ENCODE measurements around the gene EFHC1. TPM values are rescaled to one million over a fixed set of nuclear protein-coding genes. Genes with fewer than 3 reads are reported as not detected.

Gene EFHC1
- total RNA-seq, 2 donors from 2014 or later = 4.0 to 5.5 TPM

DNA sequence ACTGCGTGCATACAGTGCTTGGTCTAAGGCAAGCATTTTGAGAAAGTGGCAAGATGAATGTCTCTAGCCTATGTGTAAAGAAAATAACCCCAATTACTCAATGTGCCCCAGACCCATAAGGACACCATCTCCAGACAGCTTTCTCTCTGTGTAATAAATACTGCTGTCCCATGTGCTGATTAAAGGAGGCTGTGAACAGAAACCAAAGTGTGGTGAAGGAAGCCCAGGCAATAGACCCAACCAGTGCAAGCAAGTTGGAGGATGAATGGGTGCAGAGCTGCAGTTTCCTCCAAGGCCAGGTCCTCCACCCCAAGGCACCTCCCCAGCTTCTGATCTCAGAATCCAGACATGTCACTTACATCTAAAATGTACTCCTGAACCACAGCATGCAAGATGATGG is 96.1 kb downstream of the EFHC1 start:
- H3K36me3 Mint-ChIP-seq = peaks cover 18% of the 10 kb centered on the region
- no peaks in the 10 kb centered on the region for H3K9me3 Mint-ChIP-seq
- peak overlapping the region; percentile 58 for H3K4me3 Mint-ChIP-seq
- H3K27ac Mint-ChIP-seq = peak overlapping the region in 1 of 2 donors; percentile 60
- DNase-seq (ENCODE audit: low spot score) (no peak), ATAC-seq (peak; percentile 56 to 72)
- H3K27me3 Mint-ChIP-seq = no peaks in the 10 kb centered on the region
- H3K4me1 Mint-ChIP-seq (ENCODE audit: low read depth in 2 of 2) = peaks cover 40 to 46% of the 10 kb centered on the region in 2 donors

DNA sequence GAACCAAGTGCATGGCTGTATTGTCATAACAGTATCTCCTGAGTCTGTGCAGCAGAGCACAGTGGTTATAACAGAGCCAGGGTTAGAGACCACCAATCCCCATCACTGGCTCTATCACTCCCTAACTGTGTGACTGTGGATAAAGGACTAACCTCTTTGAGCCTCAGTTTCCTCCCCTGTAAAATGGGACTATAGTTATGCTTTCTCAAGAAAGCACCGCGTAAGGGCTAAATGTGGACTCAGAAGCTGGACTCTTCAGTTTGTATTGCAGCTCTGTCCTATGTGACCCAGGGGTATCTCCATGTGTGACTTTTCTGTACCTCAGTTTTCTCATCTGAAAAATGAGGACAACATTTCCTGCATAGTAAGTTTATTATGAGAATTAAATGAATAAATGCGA is 96.8 kb downstream of the EFHC1 start:
- DNase-seq (ENCODE audit: low spot score) (no peak), ATAC-seq (no peak)
- H3K4me3 Mint-ChIP-seq = no peak overlapping the region
- H3K36me3 Mint-ChIP-seq = peaks cover 18% of the 10 kb centered on the region
- H3K9me3 Mint-ChIP-seq = no peaks in the 10 kb centered on the region
- H3K4me1 Mint-ChIP-seq (ENCODE audit: low read depth in 2 of 2) = peaks cover 40 to 46% of the 10 kb centered on the region in 2 donors
- H3K27me3 Mint-ChIP-seq = no peaks in the 10 kb centered on the region
- H3K27ac Mint-ChIP-seq = no peak overlapping the region

DNA sequence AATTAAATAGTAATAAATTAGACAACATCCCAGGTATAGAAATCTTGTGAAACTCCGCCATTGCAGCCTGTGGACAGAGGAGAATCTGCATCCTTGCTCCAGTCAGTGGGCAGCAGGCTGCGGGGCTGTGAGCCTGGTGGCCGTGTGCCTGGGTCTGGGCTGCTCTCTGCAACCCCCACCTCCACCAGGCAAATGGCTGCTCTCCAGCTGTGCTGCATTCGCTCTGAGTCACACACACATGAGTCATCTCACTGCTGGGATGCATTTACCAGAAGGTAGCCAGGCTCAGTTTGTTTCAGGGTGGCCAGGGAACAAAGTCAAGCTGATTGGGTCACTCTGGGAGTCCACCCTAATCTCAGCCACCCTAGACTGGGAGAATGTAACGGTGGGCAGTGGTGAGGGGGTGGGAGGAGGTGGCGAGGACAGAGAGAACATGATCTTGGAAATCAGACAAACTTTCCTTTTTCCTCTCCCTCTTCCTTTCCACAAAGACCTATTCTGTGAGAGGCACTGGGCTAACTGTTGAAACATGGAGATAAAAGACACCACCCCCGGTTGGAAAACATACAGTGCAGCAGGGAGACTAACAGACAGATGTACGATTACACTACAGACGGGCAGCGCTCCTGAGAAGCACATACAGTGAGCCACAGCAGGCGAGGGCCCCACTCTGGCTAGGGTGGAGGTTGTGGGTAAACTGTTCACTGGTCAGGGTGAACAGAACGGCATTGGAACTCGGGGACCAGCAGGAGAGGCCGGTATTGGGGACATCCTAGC is 97.5 kb downstream of the EFHC1 start:
- H3K27ac Mint-ChIP-seq = peak overlapping the region; percentile 30 to 52
- no peaks in the 10 kb centered on the region for H3K27me3 Mint-ChIP-seq
- peak; percentile 74 to 82 for ATAC-seq
- no peaks in the 10 kb centered on the region for H3K9me3 Mint-ChIP-seq
- peaks cover 40 to 49% of the 10 kb centered on the region in 2 donors for H3K4me1 Mint-ChIP-seq (ENCODE audit: low read depth in 2 of 2)
- H3K36me3 Mint-ChIP-seq = peaks cover 18% of the 10 kb centered on the region
- no peak for DNase-seq (ENCODE audit: low spot score)
- peak overlapping the region; percentile 19 for H3K4me3 Mint-ChIP-seq

DNA sequence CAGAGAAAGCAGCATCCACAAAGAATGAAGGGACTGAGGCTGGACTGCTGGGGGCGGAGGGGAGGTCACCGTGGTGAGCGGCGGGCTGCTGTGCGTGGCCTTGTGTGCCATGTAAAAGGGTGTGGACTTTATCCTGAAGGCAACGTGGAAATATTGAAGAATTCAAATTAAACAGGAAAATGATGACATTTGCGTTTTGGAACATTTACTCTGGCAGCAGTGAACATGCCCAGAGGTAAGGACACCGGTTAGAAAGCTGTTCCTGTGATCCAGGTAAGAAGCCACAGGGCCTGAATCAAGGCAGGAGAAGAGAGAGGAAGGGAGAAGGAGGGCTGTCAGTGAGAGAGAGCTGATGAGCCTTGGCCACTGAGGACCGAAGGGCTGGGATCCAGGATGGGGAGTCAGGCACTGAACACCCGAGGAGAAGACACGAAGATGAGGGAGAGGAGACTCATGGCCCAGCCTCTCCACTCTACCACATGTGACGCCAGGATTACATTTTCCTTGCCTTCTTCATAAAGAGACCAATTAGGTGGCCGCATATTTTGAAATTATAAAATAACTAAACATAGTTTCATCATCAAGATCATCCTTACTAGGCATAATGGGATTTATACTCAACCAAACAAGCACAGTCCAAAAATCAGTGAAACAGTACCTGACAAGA is 98.3 kb downstream of the EFHC1 start:
- H3K4me1 Mint-ChIP-seq (ENCODE audit: low read depth in 2 of 2) = peaks cover 43 to 53% of the 10 kb centered on the region in 2 donors
- H3K4me3 Mint-ChIP-seq = no peak overlapping the region
- H3K36me3 Mint-ChIP-seq = peaks cover 18% of the 10 kb centered on the region
- H3K27ac Mint-ChIP-seq = peak overlapping the region; percentile 30 to 52
- no peak for ATAC-seq
- H3K27me3 Mint-ChIP-seq = no peaks in the 10 kb centered on the region
- H3K9me3 Mint-ChIP-seq = no peaks in the 10 kb centered on the region
- DNase-seq (ENCODE audit: low spot score) = no peak

DNA sequence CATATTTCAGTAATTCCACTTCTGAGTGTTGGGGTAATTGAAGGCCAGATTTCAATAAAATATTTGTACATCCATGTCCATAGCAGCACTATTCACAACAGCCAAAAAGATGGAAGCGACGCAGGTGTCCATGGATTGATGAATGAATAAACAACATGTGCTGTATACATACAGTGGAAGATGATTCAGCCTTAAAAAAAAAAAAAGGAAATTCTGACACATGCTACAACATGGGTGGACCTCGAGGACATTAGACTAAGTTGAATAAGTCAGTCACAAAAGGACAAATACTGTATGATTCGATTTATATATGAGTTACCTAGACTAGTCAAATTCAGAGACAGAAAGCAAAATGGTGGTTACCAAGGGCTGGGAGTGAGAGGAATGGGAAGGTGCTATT is 99.5 kb downstream of the EFHC1 start:
- ATAC-seq = no peak
- peaks cover 39 to 49% of the 10 kb centered on the region in 2 donors for H3K4me1 Mint-ChIP-seq (ENCODE audit: low read depth in 2 of 2)

DNA sequence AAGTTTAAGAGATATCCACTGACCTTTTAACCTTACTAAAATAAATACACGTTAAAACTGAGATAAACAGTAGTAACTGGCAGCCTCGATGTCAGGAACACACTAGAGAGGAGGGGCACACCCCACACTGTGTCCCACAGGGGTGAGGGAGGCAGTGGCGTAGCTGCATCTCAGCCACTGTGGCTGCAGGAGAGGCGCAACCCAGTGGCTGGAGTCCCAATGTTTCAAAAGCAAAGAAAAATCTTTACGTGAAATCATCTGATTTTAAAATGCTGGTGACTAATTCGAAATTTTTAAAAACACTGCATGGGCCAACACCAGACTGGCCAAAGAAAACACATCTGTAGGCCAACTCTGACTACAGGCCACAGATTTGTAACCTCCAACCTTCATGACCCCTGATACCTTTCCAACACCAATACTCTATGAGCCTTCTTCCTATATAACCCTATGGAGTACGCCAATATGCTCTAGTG is 102.0 kb downstream of the EFHC1 start:
- Mint-ChIP-seq H3K36me3 (peaks cover 10% of the 10 kb centered on the region), H3K4me1 (ENCODE audit: low read depth in 2 of 2) (peaks cover 24 to 33% of the 10 kb centered on the region in 2 donors), H3K27ac (no peak overlapping the region)

More for the DNA sequence above, 99.5 kb downstream of the EFHC1 start:
- Mint-ChIP-seq H3K27ac (no peak overlapping the region), H3K4me3 (no peak overlapping the region), H3K27me3 (no peaks in the 10 kb centered on the region), H3K9me3 (no peaks in the 10 kb centered on the region), H3K36me3 (peaks cover 15% of the 10 kb centered on the region)
- DNase-seq (ENCODE audit: low spot score) = no peak

DNA sequence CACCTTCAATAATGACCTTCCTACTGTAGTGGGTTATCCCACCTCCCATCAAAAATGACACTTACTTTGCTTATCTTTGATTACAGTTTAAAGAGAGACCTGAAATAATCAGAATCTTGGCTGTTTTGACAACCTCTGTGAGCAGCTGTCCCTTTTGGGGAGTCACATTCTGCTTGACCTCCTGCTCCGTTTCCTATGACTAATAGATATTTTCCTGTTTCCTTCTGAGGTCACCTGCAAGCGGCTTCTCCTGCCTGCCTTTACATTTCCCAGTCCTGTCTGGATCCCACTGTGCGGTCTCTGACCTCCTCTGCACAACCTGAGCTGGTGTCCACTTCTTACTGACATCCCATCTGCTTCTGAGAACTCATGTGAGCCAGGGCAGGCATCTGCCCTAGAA is 102.5 kb downstream of the EFHC1 start:
- peaks cover 24 to 31% of the 10 kb centered on the region in 2 donors for H3K4me1 Mint-ChIP-seq (ENCODE audit: low read depth in 2 of 2)
- no peak overlapping the region for H3K4me3 Mint-ChIP-seq
- no peak overlapping the region for H3K27ac Mint-ChIP-seq
- DNase-seq (ENCODE audit: low spot score) (no peak), ATAC-seq (no peak)
- no peaks in the 10 kb centered on the region for H3K27me3 Mint-ChIP-seq
- H3K36me3 Mint-ChIP-seq = peaks cover 10% of the 10 kb centered on the region
- no peaks in the 10 kb centered on the region for H3K9me3 Mint-ChIP-seq

More for the DNA sequence above, 102.0 kb downstream of the EFHC1 start:
- H3K27me3 Mint-ChIP-seq = no peaks in the 10 kb centered on the region
- H3K4me3 Mint-ChIP-seq = no peak overlapping the region
- DNase-seq (ENCODE audit: low spot score) = no peak
- H3K9me3 Mint-ChIP-seq = no peaks in the 10 kb centered on the region
- ATAC-seq = no peak

DNA sequence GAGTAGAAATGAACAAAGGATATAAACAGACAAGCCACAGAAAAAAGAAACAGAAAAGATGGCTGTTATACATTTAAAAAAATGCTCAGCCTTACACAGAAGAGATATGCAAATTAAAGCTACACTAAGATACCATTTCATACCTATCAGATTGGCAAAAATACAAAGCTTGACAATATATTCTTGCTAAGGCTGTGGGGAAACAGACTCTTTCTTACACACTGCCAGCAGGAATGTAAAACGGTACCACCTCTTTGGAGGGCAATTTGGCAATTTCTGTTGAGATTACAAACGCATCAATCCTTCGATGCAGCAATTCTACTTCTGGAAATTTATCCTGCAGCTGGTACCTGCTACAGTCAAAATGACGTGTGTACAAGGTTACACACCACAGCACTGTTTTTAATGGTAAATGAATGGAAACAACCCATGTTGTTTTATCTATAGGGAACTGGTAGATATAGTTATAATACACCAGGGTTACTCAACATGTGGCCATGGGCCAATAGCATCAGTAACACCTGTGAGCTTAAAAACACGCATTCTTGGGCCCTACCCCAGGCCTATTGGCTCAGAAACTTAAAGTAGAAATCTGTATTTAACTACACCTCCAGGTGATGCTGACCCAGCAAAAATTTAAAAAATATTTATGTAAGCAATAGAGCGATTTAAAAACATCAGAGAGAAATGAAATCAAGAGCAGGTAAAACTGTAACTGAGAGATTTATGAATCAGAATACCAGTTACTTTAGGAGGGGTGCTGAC is 103.4 kb downstream of the EFHC1 start:
- DNase-seq (ENCODE audit: low spot score) = no peak
- H3K27me3 Mint-ChIP-seq = no peaks in the 10 kb centered on the region
- H3K27ac Mint-ChIP-seq = no peak overlapping the region
- peaks cover 18 to 25% of the 10 kb centered on the region in 2 donors for H3K4me1 Mint-ChIP-seq (ENCODE audit: low read depth in 2 of 2)
- H3K9me3 Mint-ChIP-seq = no peaks in the 10 kb centered on the region
- H3K4me3 Mint-ChIP-seq = no peak overlapping the region
- ATAC-seq = no peak
- peaks cover 10% of the 10 kb centered on the region for H3K36me3 Mint-ChIP-seq

DNA sequence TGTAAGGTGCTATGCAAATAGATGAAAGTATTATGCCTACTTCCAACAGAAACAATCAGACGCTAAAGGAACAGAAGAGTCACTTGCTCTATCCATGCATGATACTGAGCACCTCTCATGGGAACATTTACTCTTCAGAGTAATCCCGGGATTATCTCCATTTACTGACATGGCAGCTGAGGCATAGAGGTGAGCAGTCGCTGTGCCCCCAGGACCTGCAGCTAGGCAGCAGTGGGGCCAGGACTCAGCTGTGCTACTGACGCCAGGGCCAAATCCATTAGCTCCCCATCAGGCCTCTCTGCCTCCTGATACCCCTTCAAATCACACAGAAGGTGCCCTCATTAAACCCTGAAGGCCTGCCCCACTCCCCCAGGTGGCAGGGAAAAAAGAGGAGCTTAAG is 104.8 kb downstream of the EFHC1 start:
- no peaks in the 10 kb centered on the region for H3K9me3 Mint-ChIP-seq
- H3K4me1 Mint-ChIP-seq (ENCODE audit: low read depth in 2 of 2) = peaks cover 11 to 15% of the 10 kb centered on the region in 2 donors
- no peaks in the 10 kb centered on the region for H3K27me3 Mint-ChIP-seq
- no peak for DNase-seq (ENCODE audit: low spot score)
- no peak overlapping the region for H3K27ac Mint-ChIP-seq
- H3K36me3 Mint-ChIP-seq = no peaks in the 10 kb centered on the region
- no peak for ATAC-seq
- H3K4me3 Mint-ChIP-seq = no peak overlapping the region

DNA sequence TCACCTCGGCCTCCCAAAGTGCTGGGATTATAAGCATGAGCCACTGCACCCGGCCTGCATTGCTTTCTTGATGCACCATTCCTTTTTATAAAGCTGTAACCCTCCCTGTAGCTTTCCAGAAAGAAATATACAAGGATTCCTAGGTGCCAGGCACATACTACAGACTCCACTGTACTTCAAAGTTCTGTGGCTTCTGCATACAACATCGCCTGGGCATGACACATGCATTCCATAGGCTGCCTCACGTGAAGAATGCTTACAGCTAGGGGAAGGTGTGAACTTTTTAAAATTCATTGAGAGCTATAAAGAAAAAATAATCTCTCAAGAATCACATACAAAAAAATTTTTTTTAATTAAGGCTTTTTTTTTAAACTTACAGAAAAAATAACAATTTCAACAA is 106.5 kb downstream of the EFHC1 start:
- no peak for ATAC-seq
- Mint-ChIP-seq H3K36me3 (no peaks in the 10 kb centered on the region), H3K27me3 (no peaks in the 10 kb centered on the region), H3K9me3 (no peaks in the 10 kb centered on the region), H3K4me1 (ENCODE audit: low read depth in 2 of 2) (peaks cover 10 to 12% of the 10 kb centered on the region in 2 donors), H3K4me3 (no peak overlapping the region), H3K27ac (no peak overlapping the region)
- DNase-seq (ENCODE audit: low spot score) = no peak

DNA sequence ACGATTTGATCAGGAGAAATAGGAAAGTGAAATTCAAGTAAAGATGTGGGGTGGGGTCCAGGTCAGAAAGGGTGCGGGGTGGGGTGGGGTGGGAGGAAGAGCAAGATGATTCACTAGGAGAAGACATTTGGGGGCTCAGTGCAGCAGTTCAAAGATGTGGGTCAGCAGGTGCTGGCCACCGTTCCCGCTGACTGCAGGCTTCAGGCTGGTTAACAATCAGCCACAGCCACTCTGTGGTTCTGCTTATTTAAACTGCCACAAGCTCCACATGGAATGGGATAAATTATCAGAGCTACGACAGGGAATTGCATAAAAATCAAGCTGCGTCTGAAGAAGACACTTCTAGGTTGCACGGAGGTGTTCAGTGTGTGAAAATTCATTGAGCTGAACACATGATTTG is 107.3 kb downstream of the EFHC1 start:
- DNase-seq (ENCODE audit: low spot score) (no peak), ATAC-seq (no peak)
- no peaks in the 10 kb centered on the region for H3K36me3 Mint-ChIP-seq
- no peaks in the 10 kb centered on the region for H3K9me3 Mint-ChIP-seq
- no peak overlapping the region for H3K27ac Mint-ChIP-seq
- peaks cover 10 to 11% of the 10 kb centered on the region in 2 donors for H3K4me1 Mint-ChIP-seq (ENCODE audit: low read depth in 2 of 2)
- H3K4me3 Mint-ChIP-seq = no peak overlapping the region
- no peaks in the 10 kb centered on the region for H3K27me3 Mint-ChIP-seq

DNA sequence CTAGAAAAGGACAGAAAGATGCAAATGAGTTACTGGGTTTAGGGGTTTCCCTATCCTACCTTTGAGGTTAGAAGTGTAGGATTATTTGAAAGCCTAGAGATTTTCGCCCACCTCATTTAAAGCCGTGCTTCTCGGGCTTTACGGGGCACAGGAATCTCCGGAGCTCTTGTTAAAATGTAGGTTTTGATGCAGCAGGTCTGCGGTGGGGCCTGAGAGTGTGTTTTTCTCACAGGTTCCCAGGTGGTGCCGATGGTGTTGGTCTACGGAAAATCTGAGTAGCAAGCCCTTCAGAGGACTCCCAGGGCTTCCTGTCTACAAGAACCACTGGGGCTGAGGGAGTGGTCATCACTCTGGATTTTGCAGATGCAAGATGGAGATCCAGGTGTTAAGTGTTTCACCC is 109.2 kb downstream of the EFHC1 start:
- H3K36me3 Mint-ChIP-seq = no peaks in the 10 kb centered on the region
- H3K27ac Mint-ChIP-seq = no peak overlapping the region
- no peaks in the 10 kb centered on the region for H3K27me3 Mint-ChIP-seq
- H3K9me3 Mint-ChIP-seq = no peaks in the 10 kb centered on the region
- H3K4me1 Mint-ChIP-seq (ENCODE audit: low read depth in 2 of 2) = peaks cover 5 to 10% of the 10 kb centered on the region in 2 donors
- no peak for DNase-seq (ENCODE audit: low spot score)
- H3K4me3 Mint-ChIP-seq = no peak overlapping the region
- no peak for ATAC-seq

DNA sequence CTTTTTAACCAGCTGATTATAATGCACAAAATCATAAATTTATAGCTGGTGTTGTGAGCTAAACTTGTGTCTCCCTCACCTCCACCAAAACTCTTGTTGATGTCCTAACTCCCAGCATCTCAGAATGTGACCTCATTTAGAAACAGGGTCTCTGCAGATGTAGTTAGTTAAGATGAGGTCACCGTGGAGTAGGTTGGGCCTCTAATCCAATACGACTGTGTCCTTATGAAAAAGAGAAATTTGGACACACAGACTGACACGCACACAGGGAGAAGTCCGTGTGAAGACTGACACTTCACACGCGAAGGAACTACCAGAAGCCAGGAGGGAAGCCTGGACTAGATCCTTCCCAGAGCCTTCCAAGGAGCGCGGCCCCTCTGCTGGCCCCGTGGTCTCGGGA is 110.2 kb downstream of the EFHC1 start:
- no peak overlapping the region for H3K4me3 Mint-ChIP-seq
- no peaks in the 10 kb centered on the region for H3K9me3 Mint-ChIP-seq
- no peaks in the 10 kb centered on the region for H3K36me3 Mint-ChIP-seq
- ATAC-seq (no peak), DNase-seq (ENCODE audit: low spot score) (no peak)
- H3K4me1 Mint-ChIP-seq (ENCODE audit: low read depth in 2 of 2) = peaks cover 14 to 18% of the 10 kb centered on the region in 2 donors
- H3K27ac Mint-ChIP-seq = no peak overlapping the region
- no peaks in the 10 kb centered on the region for H3K27me3 Mint-ChIP-seq

DNA sequence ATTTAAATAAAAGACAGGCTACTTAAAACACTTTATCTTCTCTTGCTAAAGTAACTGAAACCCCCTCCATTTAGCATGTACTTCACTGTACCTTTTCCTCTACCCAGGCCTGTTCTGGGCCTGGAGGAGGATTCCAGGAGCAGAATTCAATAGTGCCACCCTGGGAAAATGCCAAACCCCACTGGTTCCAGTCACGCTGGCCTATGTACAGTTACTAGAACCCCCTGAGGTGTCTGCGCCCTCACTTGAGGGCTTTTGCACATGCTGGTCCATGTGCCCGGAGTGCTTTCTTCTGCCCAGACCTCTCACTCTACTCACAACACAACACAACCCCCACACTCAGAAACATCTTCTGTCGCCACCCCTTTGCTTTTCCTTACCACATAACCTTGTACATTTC is 111.3 kb downstream of the EFHC1 start:
- H3K9me3 Mint-ChIP-seq = no peaks in the 10 kb centered on the region
- no peaks in the 10 kb centered on the region for H3K27me3 Mint-ChIP-seq
- H3K36me3 Mint-ChIP-seq = no peaks in the 10 kb centered on the region
- peaks cover 18 to 25% of the 10 kb centered on the region in 2 donors for H3K4me1 Mint-ChIP-seq (ENCODE audit: low read depth in 2 of 2)
- no peak for ATAC-seq
- no peak for DNase-seq (ENCODE audit: low spot score)
- H3K27ac Mint-ChIP-seq = no peak overlapping the region
- no peak overlapping the region for H3K4me3 Mint-ChIP-seq

Data from natural killer cell treated with Interleukin-12 subunit alpha and Interleukin-12 subunit beta and Interleukin-15 and Interleukin-18, amount 100 ng/mL, for 72 hours (primary cell).